Keratinocyte (primary cell): Measurements from ENCODE around the gene FXYD1.

Experiments
- EZH2 ChIP-seq: IDR thresholded peaks from one replicate; pipeline ENCODE4 v1.6.1; 2012; ENCODE audit warnings: inconsistent platforms, mild to moderate bottlenecking, low read length, moderate library complexity
- TF ChIP-seq, protein P1 (sequence below), 3 experiments: IDR thresholded peaks in 1 of 3; conservative IDR thresholded peaks in 1 of 3; optimal IDR thresholded peaks in 1 of 3; 2 replicates in 2 of 3; 3 replicates in 1 of 3; pipeline versions ENCODE3 to v1.5.1; 2011; ENCODE audit warnings: low read length in 3 of 3, mild to moderate bottlenecking in 3 of 3, moderate library complexity in 2 of 3, control low read depth in 1 of 3, inconsistent platforms in 1 of 3; ENCODE audit not compliant: insufficient read depth in 2 of 3; ENCODE audit errors: extremely low read depth in 1 of 3

GRCh38 chr19:35124098-35125060 lies 14.2 kb upstream of the FXYD1 start:
- no peak for TF ChIP-seq EZH2
- TF ChIP-seq, protein P1, sequence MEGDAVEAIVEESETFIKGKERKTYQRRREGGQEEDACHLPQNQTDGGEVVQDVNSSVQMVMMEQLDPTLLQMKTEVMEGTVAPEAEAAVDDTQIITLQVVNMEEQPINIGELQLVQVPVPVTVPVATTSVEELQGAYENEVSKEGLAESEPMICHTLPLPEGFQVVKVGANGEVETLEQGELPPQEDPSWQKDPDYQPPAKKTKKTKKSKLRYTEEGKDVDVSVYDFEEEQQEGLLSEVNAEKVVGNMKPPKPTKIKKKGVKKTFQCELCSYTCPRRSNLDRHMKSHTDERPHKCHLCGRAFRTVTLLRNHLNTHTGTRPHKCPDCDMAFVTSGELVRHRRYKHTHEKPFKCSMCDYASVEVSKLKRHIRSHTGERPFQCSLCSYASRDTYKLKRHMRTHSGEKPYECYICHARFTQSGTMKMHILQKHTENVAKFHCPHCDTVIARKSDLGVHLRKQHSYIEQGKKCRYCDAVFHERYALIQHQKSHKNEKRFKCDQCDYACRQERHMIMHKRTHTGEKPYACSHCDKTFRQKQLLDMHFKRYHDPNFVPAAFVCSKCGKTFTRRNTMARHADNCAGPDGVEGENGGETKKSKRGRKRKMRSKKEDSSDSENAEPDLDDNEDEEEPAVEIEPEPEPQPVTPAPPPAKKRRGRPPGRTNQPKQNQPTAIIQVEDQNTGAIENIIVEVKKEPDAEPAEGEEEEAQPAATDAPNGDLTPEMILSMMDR (optimal IDR thresholded peaks at IDR 0.05 in 1 of 3, IDR thresholded peaks at IDR 0.05 in 1 of 3, conservative IDR thresholded peaks at IDR 0.05 in 1 of 3; ENCODE audit: extremely low read depth in 1 of 3, insufficient read depth in 2 of 3, low read length in 3 of 3): no peak
